GM18858 (cell line): ENCODE data around the gene STRN4.
"Not testable (repeated sequence)": the region's sequence is repeated elsewhere in the genome, so short reads cannot be mapped to it uniquely, and the experiment has no call there.

Experiments
- ATAC-seq: cut with Tn5 transposase; IDR thresholded peaks from one replicate; pipeline ENCODE4 v1.9.1; 2021; ENCODE audit not compliant: unreplicated experiment

The STRN4 gene

GRCh38 chr19:46715975-46716671 lies 30.1 kb downstream of the STRN4 start:
- ATAC-seq, result no peak

- no peak for ATAC-seq
Measured at GRCh38 chr19:46715620-46715974, 30.7 kb downstream of the STRN4 start.

GRCh38 chr19:46714444-46715106 lies 31.7 kb downstream of the STRN4 start:
- ATAC-seq, result no peak

GRCh38 chr19:46713781-46714443 lies 32.3 kb downstream of the STRN4 start:
- no peak for ATAC-seq

GRCh38 chr19:46712768-46713338 lies 33.4 kb downstream of the STRN4 start:
- not testable (repeated sequence) for ATAC-seq

GRCh38 chr19:46710687-46711086 lies 35.6 kb downstream of the STRN4 start:
- ATAC-seq, result no peak

- no peak for ATAC-seq
Measured at GRCh38 chr19:46704379-46705076, 41.7 kb downstream of the STRN4 start.

- ATAC-seq, result no peak
Measured at GRCh38 chr19:46700704-46701103, 45.5 kb downstream of the STRN4 start.

- no peak for ATAC-seq
Measured at GRCh38 chr19:46698395-46699321, 47.6 kb downstream of the STRN4 start.

GRCh38 chr19:46697204-46697960 lies 48.9 kb downstream of the STRN4 start:
- no peak for ATAC-seq

GRCh38 chr19:46696866-46697203 lies 49.4 kb downstream of the STRN4 start:
- no peak for ATAC-seq

GRCh38 chr19:46696052-46696451 lies 50.2 kb downstream of the STRN4 start:
- no peak for ATAC-seq

- ATAC-seq, result no peak
Measured at GRCh38 chr19:46693760-46694159, 52.5 kb downstream of the STRN4 start.

GRCh38 chr19:46692918-46693722 lies 53.1 kb downstream of the STRN4 start:
- no peak for ATAC-seq

- no peak for ATAC-seq
Measured at GRCh38 chr19:46691948-46692347, 54.3 kb downstream of the STRN4 start.

- no peak for ATAC-seq
Measured at GRCh38 chr19:46691104-46691503, 55.1 kb downstream of the STRN4 start.

GRCh38 chr19:46689358-46689757 lies 56.9 kb downstream of the STRN4 start:
- ATAC-seq, result no peak

- no peak for ATAC-seq
Measured at GRCh38 chr19:46687438-46688145, 58.7 kb downstream of the STRN4 start.
